ENCODE results near the gene YJEFN3.

- TF ChIP-seq CTCF (conservative IDR thresholded peaks at IDR 0.05; ENCODE audit: low read length), result no peak
- TF ChIP-seq EZH2phosphoT487 (IDR thresholded peaks at IDR 0.05; ENCODE audit: borderline replicate concordance), result no peak
These were observed 11.5 kb downstream of the YJEFN3 start for GRCh38 chr19:19540064-19540714.

All from Loucy (cell line).